ENCODE data around the gene ZSWIM3. TPM values are rescaled to one million over a fixed set of nuclear protein-coding genes. Genes with fewer than 3 reads are reported as not detected.
A peak's percentile ranks its signal among the peaks of the same experiment; 100 is the strongest.

The ZSWIM3 gene
- total and polyA plus RNA-seq, 2 of the 13 experiments (the other 11 are each of a cell fraction or from before 2014, with no cell fraction given), result 5.2 to 5.8 TPM

DNA sequence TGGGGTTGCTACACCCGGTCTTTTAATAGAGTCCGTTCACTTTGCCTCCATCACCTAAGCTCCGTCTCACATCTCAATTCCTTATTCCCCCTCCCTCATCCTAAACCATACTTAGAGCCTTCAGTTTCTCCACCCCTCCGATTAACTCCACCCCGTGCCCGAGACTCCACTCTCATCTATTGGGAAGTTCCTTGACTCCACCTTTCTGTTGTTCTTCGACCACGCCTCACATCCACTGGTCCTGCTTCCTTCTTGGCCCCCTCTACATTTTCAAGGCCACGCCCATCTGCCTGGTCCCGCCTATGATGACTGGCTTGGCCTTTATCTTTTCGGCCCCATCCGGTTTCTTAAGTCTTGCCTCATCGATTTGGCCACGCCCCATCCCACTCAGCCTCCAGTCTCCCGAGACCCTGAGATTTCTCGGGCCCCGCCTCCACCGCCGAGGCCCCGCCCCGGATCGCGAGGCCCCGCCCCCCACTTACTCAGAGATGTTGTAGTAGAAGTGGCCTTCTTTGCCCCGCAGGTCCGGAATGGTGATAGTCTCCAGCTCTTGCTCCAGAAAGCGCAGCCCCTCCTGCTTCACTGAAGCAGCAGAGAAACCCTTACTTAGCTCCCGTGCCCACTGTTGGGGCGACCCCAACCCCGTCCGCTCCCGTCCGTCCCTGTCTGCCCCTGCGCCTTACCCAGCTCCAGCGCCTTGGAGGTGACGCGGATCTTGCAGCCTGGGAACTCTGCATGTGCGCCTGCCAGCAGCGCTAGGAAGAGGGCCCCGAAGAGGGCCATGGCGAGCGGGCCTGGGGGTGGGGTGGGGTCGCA, 53.5 kb downstream of the ZSWIM3 start:
- Histone ChIP-seq H3K79me2 (ENCODE audit: insufficient read depth, low read length) (no peaks in the 10 kb centered on the region), H4K20me1 (ENCODE audit: insufficient read depth, low read length) (no peaks in the 10 kb centered on the region), H3K27ac (ENCODE audit: extremely low read length, insufficient read depth, low read length) (no peak overlapping the region), H3K4me3 (replicated peaks in 1 of 3; ENCODE audit: insufficient read depth in 1 of 3, low read depth in 2 of 3, low read length in 3 of 3) (peak overlapping the region in 1 of 3 experiments; percentile 66; a peak in 1 of 6 replicates), H3K9ac (ENCODE audit: insufficient read depth, low read depth, low read length) (no peak overlapping the region), H3K4me1 (ENCODE audit: insufficient read depth, low read length) (peaks cover 56% of the 10 kb centered on the region), H3K4me2 (ENCODE audit: low read depth, low read length) (peak overlapping the region; percentile 90), H3K27me3 (ENCODE audit: control insufficient read depth in 1 of 2, insufficient read depth in 2 of 2, low read length in 2 of 2) (peaks cover 0 to under 1% of the 10 kb centered on the region in 2 experiments; a peak in 2 of 5 replicates), H2AFZ (ENCODE audit: low read length) (no peak overlapping the region), H3K36me3 (replicated peaks in 1 of 2; ENCODE audit: control insufficient read depth in 1 of 2, insufficient read depth in 2 of 2, low read length in 2 of 2) (no peaks in the 10 kb centered on the region), H3K9me3 (ENCODE audit: low read length) (no peaks in the 10 kb centered on the region)
- intact Hi-C loops (cut with micrococcal nuclease; ENCODE audit: unreplicated experiment), result no loop called here
- WGBS (ENCODE audit: low lambda C conversion rate), result 79% methylated on average over 43 of the region's 43 CpGs
- no TSS peak for BruUV-seq (replicated peaks)
- CTCF ChIA-PET (ENCODE audit: low intra/inter-chr PET ratio, low total read pairs), result no interaction called here
- FAIRE-seq, result no peak
- no peak for ATAC-seq
- DNase-seq (ENCODE audit: low spot score), result no peak
- in situ Hi-C loops (cut with HindIII; ENCODE audit: extremely low pct_ligation_motif_present, low pct_unique_long_range_greater_than_20kb), result no loop called here
- POLR2A ChIA-PET, result interaction anchor here (0.9 to 8.8 kb wide), 12 partner anchors 9 to 60 kb away, joined by 3 to 164 read pairs (median 18); partner anchors contain the start of genes ACOT8, CTSA, NEURL2 and PCIF1
- no peak for TF ChIP-seq NBN (conservative IDR thresholded peaks at IDR 0.05)
- 0 out of 2 replicates have a peak, but pooled peaks have one; percentile 10 for TF ChIP-seq ZNF30 (CRISPR knock-in tag; IDR thresholded peaks at IDR 0.05)
- TF ChIP-seq BCLAF1 (IDR thresholded peaks at IDR 0.05), result no peak
- no peak for TF ChIP-seq RAD21 (CRISPR knock-in tag; IDR thresholded peaks at IDR 0.05)
- TF ChIP-seq ATF7-NPFF (CRISPR knock-in tag; IDR thresholded peaks at IDR 0.05; ENCODE audit: low read depth), result 0 out of 2 replicates have a peak, but pooled peaks have one; percentile 31
- TF ChIP-seq ZNF564 (CRISPR knock-in tag; IDR thresholded peaks at IDR 0.05), result no peak
- TF ChIP-seq ZNF282 (IDR thresholded peaks at IDR 0.05; ENCODE audit: partially characterized antibody), result no peak
- TF ChIP-seq, protein P1, sequence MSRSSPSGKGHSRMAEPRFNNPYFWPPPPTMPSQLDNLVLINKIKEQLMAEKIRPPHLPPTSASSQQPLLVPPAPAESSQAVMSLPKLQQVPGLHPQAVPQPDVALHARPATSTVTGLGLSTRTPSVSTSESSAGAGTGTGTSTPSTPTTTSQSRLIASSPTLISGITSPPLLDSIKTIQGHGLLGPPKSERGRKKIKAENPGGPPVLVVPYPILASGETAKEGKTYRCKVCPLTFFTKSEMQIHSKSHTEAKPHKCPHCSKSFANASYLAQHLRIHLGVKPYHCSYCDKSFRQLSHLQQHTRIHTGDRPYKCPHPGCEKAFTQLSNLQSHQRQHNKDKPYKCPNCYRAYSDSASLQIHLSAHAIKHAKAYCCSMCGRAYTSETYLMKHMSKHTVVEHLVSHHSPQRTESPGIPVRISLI (CRISPR knock-in tag; IDR thresholded peaks at IDR 0.05; ENCODE audit: borderline replicate concordance), result no peak
- TF ChIP-seq SAFB2 (CRISPR knock-in tag; IDR thresholded peaks at IDR 0.05; ENCODE audit: borderline replicate concordance, low read depth), result peak; percentile 59; the same call in 1 of the 2 replicates
- no peak for TF ChIP-seq PRPF4 (IDR thresholded peaks at IDR 0.05; ENCODE audit: low read depth, low read length, poor library complexity, severe bottlenecking)
- TF ChIP-seq, protein P2, sequence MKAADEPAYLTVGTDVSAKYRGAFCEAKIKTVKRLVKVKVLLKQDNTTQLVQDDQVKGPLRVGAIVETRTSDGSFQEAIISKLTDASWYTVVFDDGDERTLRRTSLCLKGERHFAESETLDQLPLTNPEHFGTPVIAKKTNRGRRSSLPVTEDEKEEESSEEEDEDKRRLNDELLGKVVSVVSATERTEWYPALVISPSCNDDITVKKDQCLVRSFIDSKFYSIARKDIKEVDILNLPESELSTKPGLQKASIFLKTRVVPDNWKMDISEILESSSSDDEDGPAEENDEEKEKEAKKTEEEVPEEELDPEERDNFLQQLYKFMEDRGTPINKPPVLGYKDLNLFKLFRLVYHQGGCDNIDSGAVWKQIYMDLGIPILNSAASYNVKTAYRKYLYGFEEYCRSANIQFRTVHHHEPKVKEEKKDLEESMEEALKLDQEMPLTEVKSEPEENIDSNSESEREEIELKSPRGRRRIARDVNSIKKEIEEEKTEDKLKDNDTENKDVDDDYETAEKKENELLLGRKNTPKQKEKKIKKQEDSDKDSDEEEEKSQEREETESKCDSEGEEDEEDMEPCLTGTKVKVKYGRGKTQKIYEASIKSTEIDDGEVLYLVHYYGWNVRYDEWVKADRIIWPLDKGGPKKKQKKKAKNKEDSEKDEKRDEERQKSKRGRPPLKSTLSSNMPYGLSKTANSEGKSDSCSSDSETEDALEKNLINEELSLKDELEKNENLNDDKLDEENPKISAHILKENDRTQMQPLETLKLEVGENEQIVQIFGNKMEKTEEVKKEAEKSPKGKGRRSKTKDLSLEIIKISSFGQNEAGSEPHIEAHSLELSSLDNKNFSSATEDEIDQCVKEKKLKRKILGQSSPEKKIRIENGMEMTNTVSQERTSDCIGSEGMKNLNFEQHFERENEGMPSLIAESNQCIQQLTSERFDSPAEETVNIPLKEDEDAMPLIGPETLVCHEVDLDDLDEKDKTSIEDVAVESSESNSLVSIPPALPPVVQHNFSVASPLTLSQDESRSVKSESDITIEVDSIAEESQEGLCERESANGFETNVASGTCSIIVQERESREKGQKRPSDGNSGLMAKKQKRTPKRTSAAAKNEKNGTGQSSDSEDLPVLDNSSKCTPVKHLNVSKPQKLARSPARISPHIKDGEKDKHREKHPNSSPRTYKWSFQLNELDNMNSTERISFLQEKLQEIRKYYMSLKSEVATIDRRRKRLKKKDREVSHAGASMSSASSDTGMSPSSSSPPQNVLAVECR (CRISPR knock-in tag; IDR thresholded peaks at IDR 0.05; ENCODE audit: borderline replicate concordance), result peak; percentile 15; the same call in 1 of the 2 replicates
- TF ChIP-seq ZNF75D (CRISPR knock-in tag; IDR thresholded peaks at IDR 0.05; ENCODE audit: borderline replicate concordance), result peak; percentile 71; the same call in 1 of the 2 replicates
- no peak for TF ChIP-seq ZNF577 (CRISPR knock-in tag; IDR thresholded peaks at IDR 0.05; ENCODE audit: borderline replicate concordance, low read depth)

All from HepG2 (cell line).